ENCODE data around the gene ANP32A.

DNA sequence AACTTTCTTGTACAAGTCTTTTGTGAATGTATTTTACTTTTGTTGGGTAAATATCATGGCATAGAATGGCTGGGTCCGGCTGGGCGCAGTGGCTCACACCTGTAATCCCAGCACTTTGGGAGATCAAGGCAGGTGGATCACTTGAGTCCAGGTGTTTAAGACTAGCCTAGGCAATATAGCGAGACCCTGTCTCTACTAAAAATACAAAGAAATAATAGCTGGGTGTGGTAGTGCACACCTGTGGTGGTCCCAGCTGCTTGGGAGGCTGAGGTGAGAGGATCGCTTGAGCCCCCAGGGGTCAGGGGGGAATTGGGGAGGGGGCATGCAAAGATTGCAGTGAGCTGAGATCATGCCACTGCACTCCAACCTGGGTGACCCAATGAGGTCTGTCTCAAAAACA lies 52.9 kb downstream of the ANP32A start:
- TF ChIP-seq, protein P1, sequence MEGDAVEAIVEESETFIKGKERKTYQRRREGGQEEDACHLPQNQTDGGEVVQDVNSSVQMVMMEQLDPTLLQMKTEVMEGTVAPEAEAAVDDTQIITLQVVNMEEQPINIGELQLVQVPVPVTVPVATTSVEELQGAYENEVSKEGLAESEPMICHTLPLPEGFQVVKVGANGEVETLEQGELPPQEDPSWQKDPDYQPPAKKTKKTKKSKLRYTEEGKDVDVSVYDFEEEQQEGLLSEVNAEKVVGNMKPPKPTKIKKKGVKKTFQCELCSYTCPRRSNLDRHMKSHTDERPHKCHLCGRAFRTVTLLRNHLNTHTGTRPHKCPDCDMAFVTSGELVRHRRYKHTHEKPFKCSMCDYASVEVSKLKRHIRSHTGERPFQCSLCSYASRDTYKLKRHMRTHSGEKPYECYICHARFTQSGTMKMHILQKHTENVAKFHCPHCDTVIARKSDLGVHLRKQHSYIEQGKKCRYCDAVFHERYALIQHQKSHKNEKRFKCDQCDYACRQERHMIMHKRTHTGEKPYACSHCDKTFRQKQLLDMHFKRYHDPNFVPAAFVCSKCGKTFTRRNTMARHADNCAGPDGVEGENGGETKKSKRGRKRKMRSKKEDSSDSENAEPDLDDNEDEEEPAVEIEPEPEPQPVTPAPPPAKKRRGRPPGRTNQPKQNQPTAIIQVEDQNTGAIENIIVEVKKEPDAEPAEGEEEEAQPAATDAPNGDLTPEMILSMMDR (IDR thresholded peaks at IDR 0.05) = no peak
- no peak for TF ChIP-seq EZH2 (IDR thresholded peaks at IDR 0.05)
- TF ChIP-seq EZH2phosphoT487 (IDR thresholded peaks at IDR 0.05) = no peak

All from neural progenitor cell (in vitro differentiated cells).